Panc1 (cell line): ENCODE data around the gene ROPN1L. TPM values are rescaled to one million over a fixed set of nuclear protein-coding genes. Genes with fewer than 3 reads are reported as not detected.

ENCODE experiments used
- ATAC-seq: fragments of 200-7000 bp; cut with Tn5 transposase; 2 replicates; pipeline ENCODE4 v1.9.1; 2020; ENCODE audit warnings: mild to moderate bottlenecking, moderate library complexity
- BruUV-seq: library from RNA; stranded (reverse); fragments of 400-500 nt; replicated peaks from 2 replicates; lab custom pipeline; 2021; lab: Mats Ljungman, UMichigan
- CTCF ChIA-PET: fragments of 300-600 bp; sonication (Branson Sonifier 250); formaldehyde crosslinking; loops from one replicate; lab custom pipeline; 2022; ENCODE audit warnings: antibody characterized with exemption; lab: Charles Lee
- POLR2A ChIA-PET: fragments of 300-600 bp; sonication (Branson Sonifier 250); formaldehyde crosslinking; loops from one replicate; lab custom pipeline; 2022; ENCODE audit warnings: antibody characterized with exemption; lab: Charles Lee
- DNase-seq: peaks from one replicate; pipeline ENCODE4 v3.0.0-alpha.2; 2010; ENCODE audit warnings: low read depth, low spot score
- H3K27ac ChIP-seq: 2 replicates; pipeline ENCODE4 v1.5.1; 2011; ENCODE audit warnings: mild to moderate bottlenecking, low read length, inconsistent platforms
- H3K27me3 ChIP-seq: fragments of 200-500 bp; sonication (Bioruptor generic); 2 replicates; pipeline ENCODE4 v1.6.0; 2014; ENCODE audit warnings: low read length, inconsistent platforms; ENCODE audit not compliant: control insufficient read depth, insufficient read depth
- H3K36me3 ChIP-seq: fragments of 200-500 bp; sonication (Bioruptor generic); 2 replicates; pipeline ENCODE4 v1.5.1; 2014; ENCODE audit warnings: inconsistent platforms, mild to moderate bottlenecking, low read length, moderate library complexity; ENCODE audit not compliant: control insufficient read depth, insufficient read depth
- H3K4me1 ChIP-seq: 2 replicates; pipeline ENCODE4 v1.5.1; 2011; ENCODE audit warnings: inconsistent platforms, mild to moderate bottlenecking, low read length, moderate library complexity; ENCODE audit not compliant: control insufficient read depth, insufficient read depth
- H3K4me3 ChIP-seq, 2 experiments: 2 replicates each; pipeline ENCODE4 v1.5.1; 2011 to 2012; ENCODE audit warnings: low read depth in 2 of 2, low read length in 2 of 2, mild to moderate bottlenecking in 2 of 2, inconsistent platforms in 1 of 2, moderate library complexity in 1 of 2
- H3K9me3 ChIP-seq: fragments of 200-500 bp; sonication (Bioruptor generic); 2 replicates; pipeline ENCODE4 v1.5.1; 2014; ENCODE audit warnings: low read depth, mild to moderate bottlenecking, inconsistent platforms, low read length, moderate library complexity; ENCODE audit not compliant: control insufficient read depth, insufficient read depth
- POLR2AphosphoS5 ChIP-seq: IDR thresholded peaks from 2 replicates; pipeline ENCODE4 v1.6.1; 2012; ENCODE audit warnings: mild to moderate bottlenecking, low read depth, low read length, moderate library complexity
- REST ChIP-seq, 2 experiments: IDR thresholded peaks; 2 replicates each; pipeline ENCODE4 v1.6.1; 2011 to 2012; ENCODE audit warnings: low read depth in 2 of 2, control low read depth in 1 of 2, low read length in 1 of 2, mild to moderate bottlenecking in 1 of 2, moderate library complexity in 1 of 2; ENCODE audit not compliant: insufficient read depth in 1 of 2
- SIN3A ChIP-seq: IDR thresholded peaks from 2 replicates; pipeline ENCODE4 v1.6.1; 2012; ENCODE audit warnings: low read depth, mild to moderate bottlenecking, low read length, moderate library complexity, borderline replicate concordance; ENCODE audit not compliant: insufficient read depth
- TCF7L2 ChIP-seq: IDR thresholded peaks from 2 replicates; pipeline ENCODE4 v1.6.1; 2011; ENCODE audit warnings: mild to moderate bottlenecking, low read depth, low read length, inconsistent platforms
- in situ Hi-C: cut with HindIII; loops from 2 replicates; pipeline ENCODE4 v1.10.0; 2016; ENCODE audit warnings: low sequenced_read_pairs, low pct_unique_long_range_greater_than_20kb
- intact Hi-C: fragments of 100-400 bp; cut with micrococcal nuclease; formaldehyde crosslinking; loops from one replicate; pipeline ENCODE4 v1.10.0; 2022; ENCODE audit not compliant: unreplicated experiment
- total RNA-seq: library from RNA; stranded (reverse); gene quantifications from one replicate; pipeline ENCODE4 v1.2.1, GENCODE V29; 2021; ENCODE audit not compliant: unreplicated experiment
- TF ChIP-seq, protein P1 (sequence below): fragments of 450-650 bp; IDR thresholded peaks from 2 replicates; pipeline ENCODE4 v1.5.1; 2017; ENCODE audit warnings: mild to moderate bottlenecking

The ROPN1L gene
- total RNA-seq, 1 experiment from 2014 or later: 3.0 TPM

DNA sequence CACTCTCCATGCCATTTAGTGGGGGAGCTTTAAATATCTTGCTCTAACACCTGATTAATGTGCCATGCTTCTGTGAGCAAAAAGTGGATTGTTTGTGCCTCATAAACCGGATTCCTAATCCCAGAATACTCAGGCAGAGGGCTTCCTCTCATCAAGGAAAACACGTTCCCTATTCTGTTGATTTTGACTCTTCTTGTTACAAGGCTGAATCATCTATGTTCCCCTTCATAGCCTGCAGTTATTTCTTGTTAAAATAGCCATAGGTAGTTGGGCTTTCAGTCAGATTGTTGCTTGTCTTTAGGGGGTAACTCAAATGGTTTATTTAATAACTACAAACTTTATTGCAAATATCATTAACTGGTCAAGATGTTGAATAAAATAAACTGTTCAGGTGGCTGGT, 26.6 kb downstream of the ROPN1L start:
- DNase-seq: no peak
- TF ChIP-seq SIN3A (no peak), POLR2AphosphoS5 (no peak), TCF7L2 (no peak), REST (IDR thresholded peaks at IDR 0.05; ENCODE audit: insufficient read depth in 1 of 2, low read depth in 2 of 2, low read length in 1 of 2) (no peak)
- TF ChIP-seq, protein P1, sequence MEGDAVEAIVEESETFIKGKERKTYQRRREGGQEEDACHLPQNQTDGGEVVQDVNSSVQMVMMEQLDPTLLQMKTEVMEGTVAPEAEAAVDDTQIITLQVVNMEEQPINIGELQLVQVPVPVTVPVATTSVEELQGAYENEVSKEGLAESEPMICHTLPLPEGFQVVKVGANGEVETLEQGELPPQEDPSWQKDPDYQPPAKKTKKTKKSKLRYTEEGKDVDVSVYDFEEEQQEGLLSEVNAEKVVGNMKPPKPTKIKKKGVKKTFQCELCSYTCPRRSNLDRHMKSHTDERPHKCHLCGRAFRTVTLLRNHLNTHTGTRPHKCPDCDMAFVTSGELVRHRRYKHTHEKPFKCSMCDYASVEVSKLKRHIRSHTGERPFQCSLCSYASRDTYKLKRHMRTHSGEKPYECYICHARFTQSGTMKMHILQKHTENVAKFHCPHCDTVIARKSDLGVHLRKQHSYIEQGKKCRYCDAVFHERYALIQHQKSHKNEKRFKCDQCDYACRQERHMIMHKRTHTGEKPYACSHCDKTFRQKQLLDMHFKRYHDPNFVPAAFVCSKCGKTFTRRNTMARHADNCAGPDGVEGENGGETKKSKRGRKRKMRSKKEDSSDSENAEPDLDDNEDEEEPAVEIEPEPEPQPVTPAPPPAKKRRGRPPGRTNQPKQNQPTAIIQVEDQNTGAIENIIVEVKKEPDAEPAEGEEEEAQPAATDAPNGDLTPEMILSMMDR: no peak
- H3K36me3 ChIP-seq: no peaks in the 10 kb centered on the region
- no peak overlapping the region for H3K4me3 ChIP-seq
- BruUV-seq: no TSS peak
- ATAC-seq: no peak
- ChIA-PET CTCF (interaction anchor here (1.5 kb wide), 1 partner anchor 160 kb away, joined by 4 read pairs; no protein-coding TSS in a partner anchor), POLR2A (no interaction called here)
- peaks cover 13% of the 10 kb centered on the region for H3K4me1 ChIP-seq
- no peaks in the 10 kb centered on the region for H3K27me3 ChIP-seq
- intact Hi-C loops: no loop called here
- no peaks in the 10 kb centered on the region for H3K9me3 ChIP-seq
- in situ Hi-C loops: no loop called here
- no peak overlapping the region for H3K27ac ChIP-seq

DNA sequence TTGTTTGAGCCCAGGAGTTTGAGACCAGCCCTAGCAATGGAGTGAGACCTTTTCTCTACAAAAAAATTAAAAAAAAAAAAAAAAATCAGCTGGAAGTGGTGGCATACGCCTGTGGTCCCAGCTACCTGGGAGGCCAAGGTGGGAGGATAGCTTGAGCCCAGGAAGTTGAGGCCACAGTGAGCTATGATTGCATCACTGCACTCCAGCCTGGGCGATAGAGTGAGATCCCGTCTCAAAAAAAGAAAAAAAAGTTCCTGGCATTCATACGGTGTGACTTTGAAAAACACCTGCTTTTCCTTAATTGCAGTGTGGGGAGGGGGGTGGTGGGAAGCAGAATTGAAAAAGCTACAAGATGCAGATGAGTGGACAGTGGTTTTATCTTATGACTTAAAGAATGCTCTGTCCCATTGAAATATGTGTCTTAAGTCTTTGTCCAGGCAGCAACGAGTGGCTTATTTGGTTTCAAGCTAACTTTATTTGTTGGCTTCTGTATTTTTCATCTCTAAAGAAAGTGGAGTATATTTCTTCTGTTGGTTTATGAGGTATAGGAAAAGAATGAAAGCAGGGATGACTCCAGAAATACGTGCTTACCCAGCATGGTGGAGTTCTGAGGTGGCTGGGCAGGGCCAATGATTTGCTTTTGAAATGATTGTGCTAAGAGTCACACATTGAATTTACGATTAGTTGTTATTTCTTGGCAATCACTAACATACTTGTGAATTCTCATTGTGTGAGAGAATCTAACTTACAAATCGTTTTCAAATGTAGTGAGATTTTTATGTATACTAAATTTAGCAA, 27.8 kb downstream of the ROPN1L start:
- no TSS peak for BruUV-seq
- DNase-seq (no peak), ATAC-seq (no peak)
- intact Hi-C loops (no loop called here), in situ Hi-C loops (no loop called here)
- Histone ChIP-seq H3K4me3 (no peak overlapping the region), H3K4me1 (peaks cover 13% of the 10 kb centered on the region), H3K27ac (no peak overlapping the region), H3K9me3 (no peaks in the 10 kb centered on the region), H3K36me3 (no peaks in the 10 kb centered on the region), H3K27me3 (no peaks in the 10 kb centered on the region)
- TF ChIP-seq POLR2AphosphoS5: no peak
- TF ChIP-seq SIN3A: no peak
- TF ChIP-seq, protein P1: no peak
- no peak for TF ChIP-seq REST (IDR thresholded peaks at IDR 0.05; ENCODE audit: insufficient read depth in 1 of 2, low read depth in 2 of 2, low read length in 1 of 2)
- TF ChIP-seq TCF7L2: no peak
- POLR2A ChIA-PET: interaction anchor here (0.5 kb wide), 1 partner anchor 15 kb away, joined by 7 read pairs; no protein-coding TSS in a partner anchor
- CTCF ChIA-PET: no interaction called here
